ENCODE results near the gene CHKA. TPM values are rescaled to one million over a fixed set of nuclear protein-coding genes. Genes with fewer than 3 reads are reported as not detected.

Gene CHKA
- total and polyA plus RNA-seq, 2 of the 8 experiments (the other 6 are each of a cell fraction or from before 2014, with no cell fraction given): 61.2 to 86.6 TPM

GRCh38 chr11:68093565-68093964 is 27.6 kb downstream of the CHKA start:
- H2AK5ac ChIP-seq (ENCODE audit: low read depth, low read length): no peak overlapping the region
- no peak overlapping the region for H4K5ac ChIP-seq (ENCODE audit: insufficient read length, low read depth, low read length)
- peaks cover 0 to 84% of the 10 kb centered on the region in 2 experiments; a peak in 3 of 4 replicates for H3K79me2 ChIP-seq (ENCODE audit: control insufficient read depth in 1 of 2, insufficient read depth in 2 of 2, low read length in 2 of 2)
- H2BK5ac ChIP-seq (ENCODE audit: low read depth, low read length): no peak overlapping the region
- H3K9me3 ChIP-seq (ENCODE audit: insufficient read depth in 2 of 2, low read depth in 1 of 2, low read length in 1 of 2): no peaks in the 10 kb centered on the region
- H3K23me2 ChIP-seq (ENCODE audit: low read depth, low read length): no peaks in the 10 kb centered on the region
- H3K9ac ChIP-seq (replicated peaks in 1 of 4; ENCODE audit: extremely low read depth in 1 of 4, low read depth in 3 of 4, low read length in 3 of 4): no peak overlapping the region
- no peak overlapping the region for H2AFZ ChIP-seq (ENCODE audit: low read length)
- 90% methylated on average over 4 of the region's 4 CpGs; no CpG with 5 or more reads in 1 of the 2 experiments for WGBS, 2 experiments (ENCODE audit: extremely low coverage in 1 of 2, insufficient coverage in 1 of 2, insufficient read length in 1 of 2, insufficient replicate concordance in 2 of 2, low coverage in 1 of 2, low lambda C conversion rate in 2 of 2, missing lambda C conversion rate in 1 of 2)
- FAIRE-seq (no peak), DNase-seq (ENCODE audit: low read depth in 1 of 2, low spot score in 2 of 2) (no peak)
- H4K8ac ChIP-seq (ENCODE audit: extremely low read depth, insufficient read depth, low read length): no peak overlapping the region
- no peak overlapping the region for H2BK15ac ChIP-seq (ENCODE audit: low read length)
- H3K4me2 ChIP-seq (ENCODE audit: insufficient read depth in 1 of 2, low read depth in 2 of 2, low read length in 2 of 2): no peak overlapping the region
- no peak overlapping the region for H3K27ac ChIP-seq (ENCODE audit: low read depth, low read length)
- no peak overlapping the region for H2BK20ac ChIP-seq (ENCODE audit: low read length)
- no peak overlapping the region for H3K23ac ChIP-seq (ENCODE audit: insufficient read length)
- H2BK12ac ChIP-seq (ENCODE audit: low read depth, low read length): no peak overlapping the region
- no peaks in the 10 kb centered on the region for H3K27me3 ChIP-seq (replicated peaks in 1 of 4; ENCODE audit: control insufficient read depth in 3 of 4, extremely low read depth in 1 of 4, insufficient read depth in 3 of 4, low read length in 3 of 4)
- no peak overlapping the region for H3K14ac ChIP-seq (ENCODE audit: insufficient read length)
- H3K56ac ChIP-seq (replicated peaks; ENCODE audit: insufficient read length, low read depth, low read length): no peak overlapping the region
- ChIA-PET POLR2A (ENCODE audit: partially characterized antibody) (interaction anchor here (0.5 to 2.2 kb wide), 3 partner anchors 11 to 38 kb away, joined by 4 to 9 read pairs (median 7); no protein-coding TSS in a partner anchor), CTCF (ENCODE audit: partially characterized antibody) (interaction anchor here (1.2 to 1.3 kb wide), 2 partner anchors 35 to 603 kb away, joined by 3 read pairs; no protein-coding TSS in a partner anchor)
- H3K4me1 ChIP-seq (replicated peaks in 1 of 4; ENCODE audit: control insufficient read depth in 3 of 4, insufficient read depth in 4 of 4, low read length in 3 of 4): no peaks in the 10 kb centered on the region
- no peak overlapping the region for H3K18ac ChIP-seq (ENCODE audit: extremely low read depth, low read length)
- peaks cover 0 to 18% (median 4%) of the 10 kb centered on the region in 4 experiments; a peak in 5 of 8 replicates for H3K36me3 ChIP-seq (ENCODE audit: control insufficient read depth in 2 of 4, insufficient read depth in 4 of 4, low read length in 3 of 4)
- peaks cover 10 to 11% of the 10 kb centered on the region in 2 experiments for H4K20me1 ChIP-seq (replicated peaks in 1 of 2; ENCODE audit: control insufficient read depth in 1 of 2, insufficient read depth in 2 of 2, low read length in 2 of 2)
- no peak overlapping the region for H3K4ac ChIP-seq (replicated peaks; ENCODE audit: insufficient read length, low read depth, low read length)
- H4K91ac ChIP-seq (replicated peaks; ENCODE audit: insufficient read length, low read length): no peak overlapping the region
- H3K79me1 ChIP-seq (ENCODE audit: low read depth, low read length): peaks cover 4% of the 10 kb centered on the region
- H2BK120ac ChIP-seq (replicated peaks; ENCODE audit: low read depth, low read length): no peak overlapping the region
- no peak overlapping the region for H3K4me3 ChIP-seq (ENCODE audit: extremely low read depth in 1 of 4, insufficient read depth in 2 of 4, low read depth in 3 of 4, low read length in 4 of 4)
- no peak for TF ChIP-seq SRF (IDR thresholded peaks at IDR 0.05; ENCODE audit: low read depth, low read length)
- TF ChIP-seq HDAC2 (IDR thresholded peaks at IDR 0.05; ENCODE audit: borderline replicate concordance in 1 of 2, low read depth in 2 of 2, low read length in 2 of 2): no peak
- no peak for TF ChIP-seq SIN3A (conservative IDR thresholded peaks at IDR 0.05 in 1 of 2, IDR thresholded peaks at IDR 0.05 in 1 of 2; ENCODE audit: low read depth in 1 of 2, low read length in 2 of 2)
- no peak for TF ChIP-seq EGR1 (IDR thresholded peaks at IDR 0.05; ENCODE audit: borderline replicate concordance, low read depth, low read length)
- TF ChIP-seq EP300 (IDR thresholded peaks at IDR 0.05; ENCODE audit: borderline replicate concordance in 1 of 2, low read depth in 2 of 2, low read length in 2 of 2): no peak
- TF ChIP-seq RNF2 (IDR thresholded peaks at IDR 0.05; ENCODE audit: borderline replicate concordance, low read depth, low read length, missing control alignments, poor library complexity, severe bottlenecking): no peak
- no peak for TF ChIP-seq TCF12 (IDR thresholded peaks at IDR 0.05; ENCODE audit: low read depth, low read length)
- TF ChIP-seq FOSL1 (IDR thresholded peaks at IDR 0.05; ENCODE audit: insufficient read depth, low read depth, low read length): no peak
- TF ChIP-seq SP1 (IDR thresholded peaks at IDR 0.05; ENCODE audit: low read depth, low read length): no peak
- no peak for TF ChIP-seq POLR2A (IDR thresholded peaks at IDR 0.05; ENCODE audit: control extremely low read depth in 1 of 2, low read depth in 2 of 2, low read length in 2 of 2)
- no peak for TF ChIP-seq PHF8 (conservative IDR thresholded peaks at IDR 0.05; ENCODE audit: low read depth, low read length)
- TF ChIP-seq SP4 (IDR thresholded peaks at IDR 0.05; ENCODE audit: low read length): no peak
- TF ChIP-seq CBX5 (IDR thresholded peaks at IDR 0.05; ENCODE audit: low read depth, low read length): no peak
- TF ChIP-seq CEBPB (IDR thresholded peaks at IDR 0.05; ENCODE audit: low read depth, low read length): no peak

All from H1 (cell line).